HL-60 (cell line): Measurements from ENCODE around the gene KDELR3.

Experiments used
- GABPA ChIP-seq: IDR thresholded peaks from 2 replicates; pipeline ENCODE4 v1.6.1; 2012; ENCODE audit warnings: low read depth
- POLR2AphosphoS5 ChIP-seq: IDR thresholded peaks from 2 replicates; pipeline ENCODE4 v1.6.1; 2012; ENCODE audit warnings: low read depth
- TF ChIP-seq, protein P1 (sequence below): IDR thresholded peaks from one replicate; pipeline ENCODE4 v1.5.1; 2011; ENCODE audit warnings: low read length, control low read depth, inconsistent platforms; ENCODE audit not compliant: insufficient read depth
- TF ChIP-seq, protein P2 (sequence below): IDR thresholded peaks from 2 replicates; pipeline ENCODE4 v1.6.1; 2012; ENCODE audit warnings: low read depth; ENCODE audit not compliant: insufficient replicate concordance

DNA sequence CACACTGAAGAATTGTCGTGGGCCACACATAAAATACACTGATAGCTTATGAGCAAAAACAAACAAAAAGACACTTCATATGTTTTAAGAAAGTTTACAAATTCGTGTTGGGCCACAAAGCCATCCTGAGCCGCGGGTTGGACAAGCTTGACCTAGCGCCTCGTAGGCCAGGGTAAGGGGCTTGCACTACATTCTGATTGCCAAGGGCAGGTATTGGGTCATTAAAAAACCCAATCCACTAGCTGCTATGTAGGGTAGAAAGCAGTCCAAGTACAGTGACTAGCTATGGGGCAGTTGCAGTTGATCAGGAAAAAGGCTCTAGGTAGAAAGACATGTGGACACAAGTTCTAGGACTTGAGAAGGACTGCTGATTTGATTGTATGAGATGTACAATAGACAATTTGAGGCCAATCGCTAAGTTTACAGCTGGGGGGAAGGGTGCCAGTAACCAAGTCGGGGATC lies 14.0 kb downstream of the KDELR3 start:
- TF ChIP-seq, protein P1, sequence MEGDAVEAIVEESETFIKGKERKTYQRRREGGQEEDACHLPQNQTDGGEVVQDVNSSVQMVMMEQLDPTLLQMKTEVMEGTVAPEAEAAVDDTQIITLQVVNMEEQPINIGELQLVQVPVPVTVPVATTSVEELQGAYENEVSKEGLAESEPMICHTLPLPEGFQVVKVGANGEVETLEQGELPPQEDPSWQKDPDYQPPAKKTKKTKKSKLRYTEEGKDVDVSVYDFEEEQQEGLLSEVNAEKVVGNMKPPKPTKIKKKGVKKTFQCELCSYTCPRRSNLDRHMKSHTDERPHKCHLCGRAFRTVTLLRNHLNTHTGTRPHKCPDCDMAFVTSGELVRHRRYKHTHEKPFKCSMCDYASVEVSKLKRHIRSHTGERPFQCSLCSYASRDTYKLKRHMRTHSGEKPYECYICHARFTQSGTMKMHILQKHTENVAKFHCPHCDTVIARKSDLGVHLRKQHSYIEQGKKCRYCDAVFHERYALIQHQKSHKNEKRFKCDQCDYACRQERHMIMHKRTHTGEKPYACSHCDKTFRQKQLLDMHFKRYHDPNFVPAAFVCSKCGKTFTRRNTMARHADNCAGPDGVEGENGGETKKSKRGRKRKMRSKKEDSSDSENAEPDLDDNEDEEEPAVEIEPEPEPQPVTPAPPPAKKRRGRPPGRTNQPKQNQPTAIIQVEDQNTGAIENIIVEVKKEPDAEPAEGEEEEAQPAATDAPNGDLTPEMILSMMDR = no peak
- TF ChIP-seq, protein P2, sequence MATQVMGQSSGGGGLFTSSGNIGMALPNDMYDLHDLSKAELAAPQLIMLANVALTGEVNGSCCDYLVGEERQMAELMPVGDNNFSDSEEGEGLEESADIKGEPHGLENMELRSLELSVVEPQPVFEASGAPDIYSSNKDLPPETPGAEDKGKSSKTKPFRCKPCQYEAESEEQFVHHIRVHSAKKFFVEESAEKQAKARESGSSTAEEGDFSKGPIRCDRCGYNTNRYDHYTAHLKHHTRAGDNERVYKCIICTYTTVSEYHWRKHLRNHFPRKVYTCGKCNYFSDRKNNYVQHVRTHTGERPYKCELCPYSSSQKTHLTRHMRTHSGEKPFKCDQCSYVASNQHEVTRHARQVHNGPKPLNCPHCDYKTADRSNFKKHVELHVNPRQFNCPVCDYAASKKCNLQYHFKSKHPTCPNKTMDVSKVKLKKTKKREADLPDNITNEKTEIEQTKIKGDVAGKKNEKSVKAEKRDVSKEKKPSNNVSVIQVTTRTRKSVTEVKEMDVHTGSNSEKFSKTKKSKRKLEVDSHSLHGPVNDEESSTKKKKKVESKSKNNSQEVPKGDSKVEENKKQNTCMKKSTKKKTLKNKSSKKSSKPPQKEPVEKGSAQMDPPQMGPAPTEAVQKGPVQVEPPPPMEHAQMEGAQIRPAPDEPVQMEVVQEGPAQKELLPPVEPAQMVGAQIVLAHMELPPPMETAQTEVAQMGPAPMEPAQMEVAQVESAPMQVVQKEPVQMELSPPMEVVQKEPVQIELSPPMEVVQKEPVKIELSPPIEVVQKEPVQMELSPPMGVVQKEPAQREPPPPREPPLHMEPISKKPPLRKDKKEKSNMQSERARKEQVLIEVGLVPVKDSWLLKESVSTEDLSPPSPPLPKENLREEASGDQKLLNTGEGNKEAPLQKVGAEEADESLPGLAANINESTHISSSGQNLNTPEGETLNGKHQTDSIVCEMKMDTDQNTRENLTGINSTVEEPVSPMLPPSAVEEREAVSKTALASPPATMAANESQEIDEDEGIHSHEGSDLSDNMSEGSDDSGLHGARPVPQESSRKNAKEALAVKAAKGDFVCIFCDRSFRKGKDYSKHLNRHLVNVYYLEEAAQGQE = no peak
- TF ChIP-seq POLR2AphosphoS5 = no peak; the same call in 1 of the 2 replicates
- TF ChIP-seq GABPA = no peak
